ENCODE measurements around the gene NUDT11. TPM values are rescaled to one million over a fixed set of nuclear protein-coding genes. Genes with fewer than 3 reads are reported as not detected.
"Not testable (repeated sequence)": the region's sequence is repeated elsewhere in the genome, so short reads cannot be mapped to it uniquely, and the experiment has no call there.

NUDT11 gene
- total RNA-seq, 1 donor from 2014 or later = 12.8 TPM

GRCh38 chrX:51494409-51494808 lies 2.0 kb downstream of the NUDT11 start:
- Mint-ChIP-seq H3K4me3 (ENCODE audit: unreplicated experiment) (peak overlapping the region; percentile 83), H3K9me3 (ENCODE audit: unreplicated experiment) (peaks cover 12% of the 10 kb centered on the region), H3K36me3 (ENCODE audit: unreplicated experiment) (no peaks in the 10 kb centered on the region), H3K27me3 (ENCODE audit: unreplicated experiment) (no peaks in the 10 kb centered on the region), H3K4me1 (ENCODE audit: unreplicated experiment) (peaks cover 15% of the 10 kb centered on the region), H3K27ac (ENCODE audit: unreplicated experiment) (peak overlapping the region; percentile 57)
- DNase-seq (ENCODE audit: extremely low spot score, unreplicated experiment) = no peak
- TF ChIP-seq CTCF (IDR thresholded peaks at IDR 0.05) = peak; percentile 44

GRCh38 chrX:51487960-51488267 lies 8.5 kb downstream of the NUDT11 start:
- Mint-ChIP-seq H3K36me3 (ENCODE audit: unreplicated experiment) (no peaks in the 10 kb centered on the region), H3K27me3 (ENCODE audit: unreplicated experiment) (no peaks in the 10 kb centered on the region), H3K4me3 (ENCODE audit: unreplicated experiment) (no peak overlapping the region), H3K9me3 (ENCODE audit: unreplicated experiment) (no peaks in the 10 kb centered on the region), H3K4me1 (ENCODE audit: unreplicated experiment) (peaks cover 2% of the 10 kb centered on the region), H3K27ac (ENCODE audit: unreplicated experiment) (peak overlapping the region; percentile 47)
- no peak for TF ChIP-seq CTCF (IDR thresholded peaks at IDR 0.05)
- DNase-seq (ENCODE audit: extremely low spot score, unreplicated experiment) = no peak

- DNase-seq (ENCODE audit: extremely low spot score, unreplicated experiment) = no peak
- no peak for TF ChIP-seq CTCF (IDR thresholded peaks at IDR 0.05)
- Mint-ChIP-seq H3K4me3 (ENCODE audit: unreplicated experiment) (no peak overlapping the region), H3K27me3 (ENCODE audit: unreplicated experiment) (no peaks in the 10 kb centered on the region), H3K36me3 (ENCODE audit: unreplicated experiment) (no peaks in the 10 kb centered on the region), H3K9me3 (ENCODE audit: unreplicated experiment) (no peaks in the 10 kb centered on the region), H3K4me1 (ENCODE audit: unreplicated experiment) (peaks cover 2% of the 10 kb centered on the region), H3K27ac (ENCODE audit: unreplicated experiment) (no peak overlapping the region)
Measured at GRCh38 chrX:51484616-51485015, 11.8 kb downstream of the NUDT11 start.

GRCh38 chrX:51482411-51482810 lies 14.0 kb downstream of the NUDT11 start:
- H3K27ac Mint-ChIP-seq (ENCODE audit: unreplicated experiment); H3K4me3 Mint-ChIP-seq (ENCODE audit: unreplicated experiment); H3K27me3 Mint-ChIP-seq (ENCODE audit: unreplicated experiment); DNase-seq (ENCODE audit: extremely low spot score, unreplicated experiment); H3K4me1 Mint-ChIP-seq (ENCODE audit: unreplicated experiment); H3K9me3 Mint-ChIP-seq (ENCODE audit: unreplicated experiment); H3K36me3 Mint-ChIP-seq (ENCODE audit: unreplicated experiment): not testable (repeated sequence)

- Mint-ChIP-seq H3K36me3 (ENCODE audit: unreplicated experiment) (no peaks in the 10 kb centered on the region), H3K4me1 (ENCODE audit: unreplicated experiment) (no peaks in the 10 kb centered on the region), H3K27ac (ENCODE audit: unreplicated experiment) (no peak overlapping the region), H3K27me3 (ENCODE audit: unreplicated experiment) (no peaks in the 10 kb centered on the region), H3K9me3 (ENCODE audit: unreplicated experiment) (peaks cover 4% of the 10 kb centered on the region), H3K4me3 (ENCODE audit: unreplicated experiment) (no peak overlapping the region)
- no peak for DNase-seq (ENCODE audit: extremely low spot score, unreplicated experiment)
- TF ChIP-seq CTCF (IDR thresholded peaks at IDR 0.05) = no peak
Measured at GRCh38 chrX:51476930-51477329, 19.5 kb downstream of the NUDT11 start.

GRCh38 chrX:51463322-51463721 lies 33.1 kb downstream of the NUDT11 start:
- DNase-seq (ENCODE audit: extremely low spot score, unreplicated experiment) = no peak
- Mint-ChIP-seq H3K27me3 (ENCODE audit: unreplicated experiment) (no peaks in the 10 kb centered on the region), H3K4me3 (ENCODE audit: unreplicated experiment) (no peak overlapping the region), H3K36me3 (ENCODE audit: unreplicated experiment) (no peaks in the 10 kb centered on the region), H3K27ac (ENCODE audit: unreplicated experiment) (no peak overlapping the region), H3K4me1 (ENCODE audit: unreplicated experiment) (no peaks in the 10 kb centered on the region), H3K9me3 (ENCODE audit: unreplicated experiment) (no peaks in the 10 kb centered on the region)
- TF ChIP-seq CTCF (IDR thresholded peaks at IDR 0.05) = no peak
